GM12875 (cell line): ENCODE results near the gene DYRK2.

ENCODE experiments used
- H3K4me3 ChIP-seq: one replicate; pipeline ENCODE4 v1.5.1; 2011; ENCODE audit warnings: low read depth, low read length, control low read depth
- CTCF ChIP-seq: IDR thresholded peaks from 2 replicates; pipeline ENCODE4 v1.5.1; 2011; ENCODE audit warnings: low read depth, mild to moderate bottlenecking, control low read depth, inconsistent platforms, low read length, moderate library complexity, borderline replicate concordance; ENCODE audit not compliant: insufficient read depth

Gene DYRK2

GRCh38 chr12:67621112-67621511 is 27.4 kb upstream of the DYRK2 start:
- no peak for TF ChIP-seq CTCF
- H3K4me3 ChIP-seq, result no peak overlapping the region

GRCh38 chr12:67621926-67622325 is 26.6 kb upstream of the DYRK2 start:
- no peak for TF ChIP-seq CTCF
- H3K4me3 ChIP-seq, result no peak overlapping the region

GRCh38 chr12:67623259-67623658 is 25.3 kb upstream of the DYRK2 start:
- no peak for TF ChIP-seq CTCF

GRCh38 chr12:67624355-67624754 is 24.2 kb upstream of the DYRK2 start:
- no peak for TF ChIP-seq CTCF
- H3K4me3 ChIP-seq, result no peak overlapping the region

More at GRCh38 chr12:67623259-67623658, 25.3 kb upstream of the DYRK2 start:
- H3K4me3 ChIP-seq, result no peak overlapping the region

- no peak overlapping the region for H3K4me3 ChIP-seq
- TF ChIP-seq CTCF, result no peak
Measured at GRCh38 chr12:67625004-67625403, 23.5 kb upstream of the DYRK2 start.

GRCh38 chr12:67626156-67626555 is 22.4 kb upstream of the DYRK2 start:
- TF ChIP-seq CTCF, result no peak
- H3K4me3 ChIP-seq, result no peak overlapping the region

GRCh38 chr12:67630373-67631088 is 18.0 kb upstream of the DYRK2 start:
- H3K4me3 ChIP-seq, result no peak overlapping the region
- peak; percentile 10; the same call in 1 of the 2 replicates for TF ChIP-seq CTCF
